HEK293 (cell line): Measurements from ENCODE around the gene MGAT4A.

Source experiments
- CTCF ChIA-PET: fragments of 350-600 bp; formaldehyde crosslinking; extraction: SDS; loops from one replicate; lab custom pipeline; 2021; ENCODE audit warnings: antibody characterized with exemption; lab: Yijun Ruan, JAX
- POLR2A ChIA-PET: fragments of 300-600 bp; formaldehyde crosslinking; extraction: SDS; loops from one replicate; lab custom pipeline; 2020; ENCODE audit warnings: antibody characterized with exemption, inconsistent platforms; lab: Yijun Ruan, JAX
- H3K27ac ChIP-seq: fragments of 200-500 bp; sonication (Bioruptor generic); 2 replicates; pipeline ENCODE4 v1.5.1; 2014; ENCODE audit warnings: low read depth, low read length, control low read depth, inconsistent platforms; ENCODE audit errors: extremely low read depth
- H3K36me3 ChIP-seq, 2 experiments: fragments of 200-500 bp in 1 of 2; sonication (Bioruptor generic) in 1 of 2; 1 replicate in 1 of 2; 2 replicates in 1 of 2; pipeline ENCODE4 v1.5.1; 2014 to 2017; ENCODE audit warnings: inconsistent platforms in 2 of 2, low read length in 2 of 2; ENCODE audit not compliant: control insufficient read depth in 2 of 2, insufficient read depth in 1 of 2
- H3K4me1 ChIP-seq: fragments of 200-500 bp; sonication (Bioruptor generic); 2 replicates; pipeline ENCODE4 v1.5.1; 2014; ENCODE audit warnings: mild to moderate bottlenecking, low read length, inconsistent platforms; ENCODE audit not compliant: control insufficient read depth, insufficient read depth
- H3K4me3 ChIP-seq: 2 replicates; pipeline ENCODE4 v1.5.1; 2011; ENCODE audit warnings: low read depth, mild to moderate bottlenecking, control low read depth, low read length, moderate library complexity
- H3K9me3 ChIP-seq: fragments of 200-500 bp; sonication (Bioruptor generic); 2 replicates; pipeline ENCODE4 v1.5.1; 2014; ENCODE audit warnings: low read depth, low read length, inconsistent platforms; ENCODE audit not compliant: control insufficient read depth, insufficient read depth
- BCL6B ChIP-seq: fragments of 450-650 bp; formaldehyde crosslinking; IDR thresholded peaks from 2 replicates; pipeline ENCODE4 v1.5.1; 2017; ENCODE audit warnings: missing biosample characterization, missing genetic modification characterization
- GLIS1 ChIP-seq: fragments of 450-650 bp; formaldehyde crosslinking; IDR thresholded peaks from 2 replicates; pipeline ENCODE4 v1.5.1; 2016; ENCODE audit warnings: missing biosample characterization, missing genetic modification characterization
- HOXD13 ChIP-seq: sonication (generic); formaldehyde crosslinking; IDR thresholded peaks from 2 replicates; pipeline ENCODE4 v1.8.0; 2022; ENCODE audit warnings: missing genetic modification reagents, borderline replicate concordance
- PRDM1 ChIP-seq: fragments of 450-650 bp; formaldehyde crosslinking; IDR thresholded peaks from 2 replicates; pipeline ENCODE4; 2016; ENCODE audit warnings: missing biosample characterization, missing genetic modification characterization
- REPIN1 ChIP-seq: fragments of 450-650 bp; formaldehyde crosslinking; IDR thresholded peaks from 2 replicates; pipeline ENCODE4 v1.5.1; 2017; ENCODE audit warnings: missing biosample characterization, missing genetic modification characterization, low read depth
- SP7 ChIP-seq: fragments of 450-650 bp; formaldehyde crosslinking; IDR thresholded peaks from 2 replicates; pipeline ENCODE4 v1.5.1; 2016; ENCODE audit warnings: missing biosample characterization, missing genetic modification characterization
- TRIM28 ChIP-seq: IDR thresholded peaks from 2 replicates; pipeline ENCODE4 v1.6.1; 2011; ENCODE audit warnings: low read length, control low read depth, borderline replicate concordance
- ZBTB21 ChIP-seq: fragments of 450-650 bp; formaldehyde crosslinking; IDR thresholded peaks from 2 replicates; pipeline ENCODE4 v1.5.1; 2017; ENCODE audit warnings: missing biosample characterization, missing genetic modification characterization
- ZBTB6 ChIP-seq: fragments of 450-650 bp; formaldehyde crosslinking; IDR thresholded peaks from 2 replicates; pipeline ENCODE4 v1.5.1; 2017; ENCODE audit warnings: missing biosample characterization, missing genetic modification characterization
- ZFP37 ChIP-seq: fragments of 450-650 bp; formaldehyde crosslinking; IDR thresholded peaks from 2 replicates; pipeline ENCODE4 v1.5.1; 2016; ENCODE audit warnings: missing biosample characterization, missing genetic modification characterization
- ZFP69B ChIP-seq: fragments of 450-650 bp; formaldehyde crosslinking; IDR thresholded peaks from 2 replicates; pipeline ENCODE4 v1.5.1; 2016; ENCODE audit warnings: missing biosample characterization, missing genetic modification characterization
- ZNF138 ChIP-seq: fragments of 450-650 bp; formaldehyde crosslinking; IDR thresholded peaks from 2 replicates; pipeline ENCODE4 v1.5.1; 2016; ENCODE audit warnings: missing biosample characterization, missing genetic modification characterization, borderline replicate concordance
- ZNF146 ChIP-seq: fragments of 450-650 bp; formaldehyde crosslinking; IDR thresholded peaks from 2 replicates; pipeline ENCODE4 v1.5.1; 2016; ENCODE audit warnings: missing biosample characterization, missing genetic modification characterization
- ZNF155 ChIP-seq: fragments of 450-650 bp; formaldehyde crosslinking; IDR thresholded peaks from 2 replicates; pipeline ENCODE4 v1.5.1; 2016; ENCODE audit warnings: missing biosample characterization, missing genetic modification characterization
- ZNF23 ChIP-seq: fragments of 450-650 bp; formaldehyde crosslinking; IDR thresholded peaks from 2 replicates; pipeline ENCODE4 v1.5.1; 2016; ENCODE audit warnings: missing biosample characterization, missing genetic modification characterization, borderline replicate concordance
- ZNF426 ChIP-seq: fragments of 450-650 bp; formaldehyde crosslinking; IDR thresholded peaks from 2 replicates; pipeline ENCODE4 v1.5.1; 2017; ENCODE audit warnings: missing biosample characterization, missing genetic modification characterization, mild to moderate bottlenecking, inconsistent platforms, moderate library complexity
- ZNF488 ChIP-seq: fragments of 450-650 bp; formaldehyde crosslinking; IDR thresholded peaks from 2 replicates; pipeline ENCODE4 v1.5.1; 2016; ENCODE audit warnings: missing biosample characterization, missing genetic modification characterization
- ZNF510 ChIP-seq: fragments of 450-650 bp; formaldehyde crosslinking; IDR thresholded peaks from 2 replicates; pipeline ENCODE4 v1.5.1; 2018; ENCODE audit warnings: mild to moderate bottlenecking, missing genetic modification characterization, missing biosample characterization; ENCODE audit not compliant: insufficient replicate concordance
- ZNF555 ChIP-seq: fragments of 450-650 bp; formaldehyde crosslinking; conservative IDR thresholded peaks from 2 replicates; pipeline ENCODE4 v1.5.1; 2017; ENCODE audit warnings: missing biosample characterization, mild to moderate bottlenecking, missing genetic modification characterization, inconsistent platforms
- ZNF626 ChIP-seq: fragments of 450-650 bp; sonication (Bioruptor Pico); formaldehyde crosslinking; IDR thresholded peaks from 2 replicates; pipeline ENCODE4 v1.5.1; 2018; ENCODE audit warnings: missing biosample characterization, missing genetic modification characterization, inconsistent platforms
- ZNF629 ChIP-seq: fragments of 450-650 bp; formaldehyde crosslinking; IDR thresholded peaks from 2 replicates; pipeline ENCODE4 v1.5.1; 2017; ENCODE audit warnings: missing biosample characterization, missing genetic modification characterization
- ZNF677 ChIP-seq: fragments of 450-650 bp; IDR thresholded peaks from 2 replicates; pipeline ENCODE4 v1.5.0; 2018; ENCODE audit warnings: missing biosample characterization, mild to moderate bottlenecking, missing genetic modification characterization, moderate library complexity
- ZNF701 ChIP-seq: fragments of 450-650 bp; formaldehyde crosslinking; IDR thresholded peaks from 2 replicates; pipeline ENCODE4 v1.5.1; 2016; ENCODE audit warnings: missing biosample characterization, missing genetic modification characterization
- ZNF704 ChIP-seq: fragments of 450-650 bp; formaldehyde crosslinking; IDR thresholded peaks from 2 replicates; pipeline ENCODE4 v1.5.1; 2016; ENCODE audit warnings: missing biosample characterization, missing genetic modification characterization
- ZNF843 ChIP-seq: fragments of 450-650 bp; formaldehyde crosslinking; IDR thresholded peaks from 2 replicates; pipeline ENCODE4 v1.5.1; 2016; ENCODE audit warnings: missing biosample characterization, missing genetic modification characterization
- ZSCAN18 ChIP-seq: fragments of 450-650 bp; formaldehyde crosslinking; IDR thresholded peaks from 2 replicates; pipeline ENCODE4 v1.5.1; 2016; ENCODE audit warnings: missing biosample characterization, missing genetic modification characterization

MGAT4A gene

GRCh38 chr2:98772536-98772935, 41.6 kb upstream of the MGAT4A start:
- no peaks in the 10 kb centered on the region for H3K4me1 ChIP-seq
- POLR2A ChIA-PET, result no interaction called here
- H3K9me3 ChIP-seq, result no peaks in the 10 kb centered on the region
- CTCF ChIA-PET, result no interaction called here
- no peak overlapping the region for H3K4me3 ChIP-seq
- H3K27ac ChIP-seq, result no peak overlapping the region
- no peak for TF ChIP-seq ZNF23 (tag by site-specific recombination)
- TF ChIP-seq ZNF488, result no peak
- TF ChIP-seq ZFP69B (tag by site-specific recombination), result no peak
- TF ChIP-seq ZSCAN18 (tag by site-specific recombination), result no peak
- no peak for TF ChIP-seq ZNF138 (tag by site-specific recombination)
- no peak for TF ChIP-seq ZBTB6 (tag by site-specific recombination)
- TF ChIP-seq TRIM28, result no peak
- no peak for TF ChIP-seq ZFP37 (tag by site-specific recombination)
- TF ChIP-seq REPIN1 (tag by site-specific recombination), result no peak
- no peak for TF ChIP-seq ZNF510 (tag by site-specific recombination)
- TF ChIP-seq ZNF843 (tag by site-specific recombination), result no peak
- no peaks in the 10 kb centered on the region for H3K36me3 ChIP-seq

GRCh38 chr2:98771721-98772524, 41.0 kb upstream of the MGAT4A start:
- TF ChIP-seq ZBTB21 (tag by site-specific recombination) (no peak), ZNF677 (no peak), ZNF426 (no peak), ZNF704 (tag by site-specific recombination) (no peak), HOXD13 (CRISPR knock-in tag) (no peak), PRDM1 (tag by site-specific recombination) (no peak), ZNF701 (tag by site-specific recombination) (no peak), ZBTB6 (tag by site-specific recombination) (no peak), BCL6B (tag by site-specific recombination) (no peak), GLIS1 (tag by site-specific recombination) (no peak), ZNF555 (tag by site-specific recombination) (no peak), ZNF146 (tag by site-specific recombination) (no peak), SP7 (no peak), ZNF626 (tag by site-specific recombination) (no peak), ZNF629 (tag by site-specific recombination) (no peak), ZNF155 (no peak)
- ChIA-PET POLR2A (no interaction called here), CTCF (interaction anchor here (0.7 kb wide), 1 partner anchor 360 kb away, joined by 3 read pairs; no protein-coding TSS in a partner anchor)
- H3K9me3 ChIP-seq, result no peaks in the 10 kb centered on the region
- H3K36me3 ChIP-seq, result no peaks in the 10 kb centered on the region
- no peak overlapping the region for H3K27ac ChIP-seq
- no peak overlapping the region for H3K4me3 ChIP-seq
- no peaks in the 10 kb centered on the region for H3K4me1 ChIP-seq
